HEK293 (cell line): ENCODE results near the gene CEP76.

Source experiments
- CTCF ChIA-PET: fragments of 350-600 bp; formaldehyde crosslinking; extraction: SDS; loops from one replicate; lab custom pipeline; 2021; ENCODE audit warnings: antibody characterized with exemption; lab: Yijun Ruan, JAX
- POLR2A ChIA-PET: fragments of 300-600 bp; formaldehyde crosslinking; extraction: SDS; loops from one replicate; lab custom pipeline; 2020; ENCODE audit warnings: antibody characterized with exemption, inconsistent platforms; lab: Yijun Ruan, JAX
- H3K27ac ChIP-seq: fragments of 200-500 bp; sonication (Bioruptor generic); 2 replicates; pipeline ENCODE4 v1.5.1; 2014; ENCODE audit warnings: low read depth, low read length, control low read depth, inconsistent platforms; ENCODE audit errors: extremely low read depth
- H3K36me3 ChIP-seq, 2 experiments: fragments of 200-500 bp in 1 of 2; sonication (Bioruptor generic) in 1 of 2; 1 replicate in 1 of 2; 2 replicates in 1 of 2; pipeline ENCODE4 v1.5.1; 2014 to 2017; ENCODE audit warnings: inconsistent platforms in 2 of 2, low read length in 2 of 2; ENCODE audit not compliant: control insufficient read depth in 2 of 2, insufficient read depth in 1 of 2
- H3K4me1 ChIP-seq: fragments of 200-500 bp; sonication (Bioruptor generic); 2 replicates; pipeline ENCODE4 v1.5.1; 2014; ENCODE audit warnings: mild to moderate bottlenecking, low read length, inconsistent platforms; ENCODE audit not compliant: control insufficient read depth, insufficient read depth
- H3K4me3 ChIP-seq: 2 replicates; pipeline ENCODE4 v1.5.1; 2011; ENCODE audit warnings: low read depth, mild to moderate bottlenecking, control low read depth, low read length, moderate library complexity
- H3K9me3 ChIP-seq: fragments of 200-500 bp; sonication (Bioruptor generic); 2 replicates; pipeline ENCODE4 v1.5.1; 2014; ENCODE audit warnings: low read depth, low read length, inconsistent platforms; ENCODE audit not compliant: control insufficient read depth, insufficient read depth
- FEZF1 ChIP-seq: fragments of 450-650 bp; formaldehyde crosslinking; IDR thresholded peaks from 2 replicates; pipeline ENCODE4 v1.5.1; 2016; ENCODE audit warnings: missing biosample characterization, missing genetic modification characterization
- HOXC10 ChIP-seq: sonication (generic); formaldehyde crosslinking; IDR thresholded peaks from 2 replicates; pipeline ENCODE4 v1.8.1; 2023; ENCODE audit warnings: mild to moderate bottlenecking, missing genetic modification reagents
- OSR2 ChIP-seq: fragments of 450-650 bp; formaldehyde crosslinking; IDR thresholded peaks from 2 replicates; pipeline ENCODE4 v1.5.1; 2016; ENCODE audit warnings: missing biosample characterization, missing genetic modification characterization
- PBX3 ChIP-seq: sonication (generic); formaldehyde crosslinking; IDR thresholded peaks from 2 replicates; pipeline ENCODE4 v1.8.1; 2022; ENCODE audit warnings: mild to moderate bottlenecking, moderate library complexity, missing genetic modification reagents
- ZBTB10 ChIP-seq: fragments of 450-650 bp; formaldehyde crosslinking; IDR thresholded peaks from 2 replicates; pipeline ENCODE4 v1.5.1; 2016; ENCODE audit warnings: missing biosample characterization, missing genetic modification characterization
- ZBTB44 ChIP-seq: fragments of 450-650 bp; IDR thresholded peaks from 2 replicates; pipeline ENCODE4 v1.5.1; 2018; ENCODE audit warnings: missing biosample characterization, mild to moderate bottlenecking, missing genetic modification characterization
- ZFHX2 ChIP-seq: fragments of 450-650 bp; formaldehyde crosslinking; conservative IDR thresholded peaks from 2 replicates; pipeline ENCODE4 v1.5.1; 2016; ENCODE audit warnings: missing biosample characterization, missing genetic modification characterization
- ZFP41 ChIP-seq: fragments of 450-650 bp; formaldehyde crosslinking; IDR thresholded peaks from 2 replicates; pipeline ENCODE4 v1.5.1; 2016; ENCODE audit warnings: missing biosample characterization, missing genetic modification characterization, borderline replicate concordance
- ZFP69B ChIP-seq: fragments of 450-650 bp; formaldehyde crosslinking; IDR thresholded peaks from 2 replicates; pipeline ENCODE4 v1.5.1; 2016; ENCODE audit warnings: missing biosample characterization, missing genetic modification characterization
- ZNF146 ChIP-seq: fragments of 450-650 bp; formaldehyde crosslinking; IDR thresholded peaks from 2 replicates; pipeline ENCODE4 v1.5.1; 2016; ENCODE audit warnings: missing biosample characterization, missing genetic modification characterization
- ZNF423 ChIP-seq: fragments of 450-650 bp; formaldehyde crosslinking; IDR thresholded peaks from 2 replicates; pipeline ENCODE4 v1.5.1; 2016; ENCODE audit warnings: missing biosample characterization, missing genetic modification characterization
- ZNF514 ChIP-seq: fragments of 450-650 bp; formaldehyde crosslinking; IDR thresholded peaks from 2 replicates; pipeline ENCODE4 v1.5.1; 2016; ENCODE audit warnings: missing biosample characterization, missing genetic modification characterization
- ZNF654 ChIP-seq: fragments of 450-650 bp; formaldehyde crosslinking; IDR thresholded peaks from 2 replicates; pipeline ENCODE4 v1.5.1; 2016; ENCODE audit warnings: low read depth, missing biosample characterization, missing genetic modification characterization
- ZNF701 ChIP-seq: fragments of 450-650 bp; formaldehyde crosslinking; IDR thresholded peaks from 2 replicates; pipeline ENCODE4 v1.5.1; 2016; ENCODE audit warnings: missing biosample characterization, missing genetic modification characterization
- ZNF747 ChIP-seq: fragments of 450-650 bp; formaldehyde crosslinking; IDR thresholded peaks from 2 replicates; pipeline ENCODE4 v1.5.1; 2016; ENCODE audit warnings: missing biosample characterization, missing genetic modification characterization
- ZNF785 ChIP-seq: fragments of 450-650 bp; formaldehyde crosslinking; IDR thresholded peaks from 2 replicates; pipeline ENCODE4 v1.5.1; 2016; ENCODE audit warnings: missing biosample characterization, missing genetic modification characterization
- ZSCAN5A ChIP-seq: fragments of 450-650 bp; formaldehyde crosslinking; IDR thresholded peaks from 2 replicates; pipeline ENCODE4 v1.5.1; 2016; ENCODE audit warnings: missing biosample characterization, missing genetic modification characterization

The CEP76 gene

GRCh38 chr18:12668041-12668440 lies 34.5 kb downstream of the CEP76 start:
- ChIA-PET CTCF (interaction anchor here (6.6 kb wide), 1 partner anchor 276 kb away, joined by 65 read pairs; no protein-coding TSS in a partner anchor), POLR2A (interaction anchor here (0.6 to 0.7 kb wide), 2 partner anchors 145 to 351 kb away, joined by 5 read pairs; no protein-coding TSS in a partner anchor)
- H3K9me3 ChIP-seq: no peaks in the 10 kb centered on the region
- H3K4me3 ChIP-seq: no peak overlapping the region
- no peak for TF ChIP-seq ZNF785 (tag by site-specific recombination)
- no peak for TF ChIP-seq ZBTB10
- TF ChIP-seq ZNF146 (tag by site-specific recombination): no peak
- no peak for TF ChIP-seq ZFP69B (tag by site-specific recombination)
- no peak for TF ChIP-seq ZNF701
- TF ChIP-seq ZNF514 (tag by site-specific recombination): no peak
- TF ChIP-seq FEZF1: no peak
- TF ChIP-seq ZNF423 (tag by site-specific recombination): no peak
- TF ChIP-seq HOXC10 (CRISPR knock-in tag): no peak
- TF ChIP-seq ZNF747 (tag by site-specific recombination): no peak
- no peak for TF ChIP-seq ZSCAN5A (tag by site-specific recombination)
- TF ChIP-seq OSR2 (tag by site-specific recombination): no peak
- TF ChIP-seq PBX3 (CRISPR knock-in tag): no peak
- TF ChIP-seq, all 188 proteins: peak for 0
- Histone ChIP-seq H3K4me1 (no peaks in the 10 kb centered on the region), H3K36me3 (peaks cover 11 to 31% of the 10 kb centered on the region in 2 experiments), H3K27ac (no peak overlapping the region)

- Histone ChIP-seq H3K27ac (no peak overlapping the region), H3K4me3 (no peak overlapping the region), H3K36me3 (peaks cover 5 to 13% of the 10 kb centered on the region in 2 experiments), H3K4me1 (no peaks in the 10 kb centered on the region; the same call in 1 of the 2 replicates), H3K9me3 (no peaks in the 10 kb centered on the region)
- POLR2A ChIA-PET: interaction anchor here (1.1 kb wide), 1 partner anchor 269 kb away, joined by 3 read pairs; no protein-coding TSS in a partner anchor
- TF ChIP-seq ZNF654 (tag by site-specific recombination) (peak; percentile 77), ZFP41 (tag by site-specific recombination) (no peak), ZBTB44 (tag by site-specific recombination) (no peak), ZFHX2 (tag by site-specific recombination) (no peak)
- CTCF ChIA-PET: interaction anchor here (0.6 to 6.9 kb wide), 20 partner anchors 16 to 722 kb away, joined by 3 to 118 read pairs (median 4); partner anchors contain the start of gene AFG3L2
These were observed 42.5 kb downstream of the CEP76 start for GRCh38 chr18:12659904-12660605.
